ENCODE measurements around the gene SLC5A6.

GRCh38 chr2:27222407-27222806 lies 10.3 kb upstream of the SLC5A6 start:
- no peak for TF ChIP-seq CTCF (IDR thresholded peaks at IDR 0.05)
- TF ChIP-seq POLR2AphosphoS5 (IDR thresholded peaks at IDR 0.05), result no peak
- TF ChIP-seq EP300 (IDR thresholded peaks at IDR 0.05), result no peak

Measured in stomach (tissue), 4 donors.